K562 (cell line): ENCODE measurements around the gene GATAD1. TPM values are rescaled to one million over a fixed set of nuclear protein-coding genes. Genes with fewer than 3 reads are reported as not detected.

ENCODE experiments used
- ATAC-seq: fragments of 200-7000 bp; cut with Tn5 transposase; 3 replicates; pipeline ENCODE4 v1.9.1; 2020; ENCODE audit warnings: moderate library complexity
- BruUV-seq: library from RNA; stranded (reverse); fragments of 400-500 nt; replicated peaks from 2 replicates; lab custom pipeline; 2021; lab: Mats Ljungman, UMichigan
- CTCF ChIA-PET: fragments of 300-600 bp; formaldehyde crosslinking; extraction: SDS; loops from one replicate; lab custom pipeline; 2021; ENCODE audit warnings: low intra/inter-chr PET ratio; lab: Yijun Ruan, JAX
- POLR2A ChIA-PET: fragments of 300-600, 350-650 bp; sonication (Branson Sonifier 250); formaldehyde crosslinking; extraction: SDS; loops from one replicate; lab custom pipeline; 2021; ENCODE audit warnings: antibody characterized with exemption, inconsistent platforms; lab: Yijun Ruan, JAX
- DNase-seq, 4 experiments: peaks; one replicate each; pipeline versions ENCODE4 v3.0.0 to v3.0.0-alpha.2; 2011 to 2018; ENCODE audit warnings: low spot score in 3 of 4, mixed read lengths in 3 of 4; ENCODE audit errors: extremely low read depth in 1 of 4
- FAIRE-seq: peaks from 2 replicates; lab custom pipeline; 2011; peaks lifted over from hg19 to GRCh38; lab: Jason Lieb, UNC
- H2AFZ ChIP-seq: 2 replicates; pipeline ENCODE4 v1.6.0; 2011; ENCODE audit warnings: low read depth, low read length, control low read depth, inconsistent platforms
- H3K27ac ChIP-seq: fragments of 200-600 bp; 3 replicates; pipeline ENCODE4 v1.8.0; 2011; ENCODE audit warnings: low read depth, mild to moderate bottlenecking, control low read depth, inconsistent platforms, low read length, moderate library complexity, mixed read lengths; ENCODE audit errors: extremely low read depth
- H3K27me3 ChIP-seq, 2 experiments: fragments of 300-600 bp in 1 of 2; 2 replicates in 1 of 2; 3 replicates in 1 of 2; pipeline versions ENCODE4 v1.6.0 to v1.8.0; 2011; ENCODE audit warnings: inconsistent platforms in 2 of 2, low read length in 2 of 2, mild to moderate bottlenecking in 1 of 2, mixed read lengths in 1 of 2, moderate library complexity in 1 of 2; ENCODE audit not compliant: control insufficient read depth in 2 of 2, insufficient read depth in 2 of 2
- H3K36me3 ChIP-seq: fragments of 300-600 bp; 3 replicates; pipeline ENCODE4 v1.8.0; 2011; ENCODE audit warnings: mild to moderate bottlenecking, low read length, inconsistent platforms; ENCODE audit not compliant: control insufficient read depth, insufficient read depth
- H3K4me1 ChIP-seq, 2 experiments: fragments of 200-600 bp in 1 of 2; replicated peaks in 1 of 2; 2 replicates in 1 of 2; 3 replicates in 1 of 2; pipeline versions ENCODE4 v1.5.1 to v1.8.0; 2011; ENCODE audit warnings: inconsistent platforms in 2 of 2, low read length in 2 of 2, mild to moderate bottlenecking in 1 of 2, mixed read lengths in 1 of 2, moderate library complexity in 1 of 2; ENCODE audit not compliant: control insufficient read depth in 2 of 2, insufficient read depth in 2 of 2
- H3K4me2 ChIP-seq: 2 replicates; pipeline ENCODE4 v1.6.1; 2011; ENCODE audit warnings: low read length, control low read depth, inconsistent platforms, mixed read lengths; ENCODE audit not compliant: insufficient read depth
- H3K4me3 ChIP-seq: fragments of 200-600 bp; sonication (generic), shearing (Covaris generic); 2 replicates; pipeline ENCODE4 v1.5.1; 2016; ENCODE audit warnings: control low read depth, inconsistent platforms
- H3K79me2 ChIP-seq: fragments of 200-600 bp; 3 replicates; pipeline ENCODE4 v1.8.0; 2011; ENCODE audit warnings: low read length, inconsistent platforms; ENCODE audit not compliant: control insufficient read depth, insufficient read depth
- H3K9ac ChIP-seq, 2 experiments: 2 replicates each; pipeline versions ENCODE4 v1.6.0 to v1.6.1; 2011; ENCODE audit warnings: low read depth in 2 of 2, low read length in 2 of 2, control low read depth in 1 of 2, inconsistent platforms in 1 of 2, mild to moderate bottlenecking in 1 of 2, mixed read lengths in 1 of 2; ENCODE audit not compliant: insufficient read depth in 1 of 2
- H3K9me1 ChIP-seq: one replicate; pipeline ENCODE4 v1.6.0; 2011; ENCODE audit warnings: inconsistent platforms, mild to moderate bottlenecking, low read length, moderate library complexity; ENCODE audit not compliant: control insufficient read depth, insufficient read depth
- H3K9me3 ChIP-seq: replicated peaks from 2 replicates; pipeline ENCODE4 v1.5.1; 2011; ENCODE audit warnings: low read depth, low read length, inconsistent platforms; ENCODE audit not compliant: control insufficient read depth, insufficient read depth
- H4K20me1 ChIP-seq: replicated peaks from 2 replicates; pipeline ENCODE4 v1.6.1; 2011; ENCODE audit warnings: low read length, inconsistent platforms, mixed read lengths; ENCODE audit not compliant: control insufficient read depth, insufficient read depth
- CBFA2T3 ChIP-seq: fragments of 450-650 bp; IDR thresholded peaks from 2 replicates; pipeline ENCODE4 v1.6.1; 2017
- CEBPB ChIP-seq: fragments of 450-650 bp; IDR thresholded peaks from 2 replicates; pipeline ENCODE4 v1.6.1; 2016; ENCODE audit warnings: missing genetic modification characterization, missing compliant biosample characterization
- DNMT1 ChIP-seq: fragments of 450-650 bp; IDR thresholded peaks from 2 replicates; pipeline ENCODE4 v1.6.1; 2016; ENCODE audit warnings: antibody characterized with exemption, mild to moderate bottlenecking
- ESRRA ChIP-seq: fragments of 450-650 bp; IDR thresholded peaks from 2 replicates; pipeline ENCODE4 v1.6.1; 2014; ENCODE audit warnings: low read depth, mild to moderate bottlenecking, moderate library complexity, borderline replicate concordance
- HDAC2 ChIP-seq: fragments of 450-650 bp; IDR thresholded peaks from 2 replicates; pipeline ENCODE4 v1.6.1; 2016; ENCODE audit warnings: mild to moderate bottlenecking
- MAFF ChIP-seq: IDR thresholded peaks from 2 replicates; pipeline ENCODE4 v1.6.1; 2012; ENCODE audit warnings: low read length, improper control_type of control experiment
- NCOR1 ChIP-seq: fragments of 450-650 bp; IDR thresholded peaks from 2 replicates; pipeline ENCODE4 v1.6.1; 2016; ENCODE audit warnings: mild to moderate bottlenecking, moderate library complexity
- NFIX ChIP-seq: fragments of 250-450 bp; sonication (Bioruptor Pico); IDR thresholded peaks from 2 replicates; pipeline ENCODE4 v1.4.0; 2020; ENCODE audit warnings: low read depth, mild to moderate bottlenecking, moderate library complexity
- POLR2AphosphoS2 ChIP-seq: IDR thresholded peaks from 2 replicates; pipeline ENCODE4 v1.6.1; 2012; ENCODE audit warnings: low read length, improper control_type of control experiment
- RNF2 ChIP-seq: sonication (generic); IDR thresholded peaks from 2 replicates; pipeline ENCODE4 v1.6.1; 2016
- SAFB ChIP-seq: fragments of 200-400 bp; formaldehyde crosslinking; IDR thresholded peaks from 2 replicates; pipeline ENCODE4 v1.6.1; 2017; ENCODE audit warnings: low read depth, low read length, borderline replicate concordance
- STAT5A ChIP-seq: IDR thresholded peaks from 2 replicates; pipeline ENCODE4 v1.6.1; 2012; ENCODE audit warnings: low read length, inconsistent platforms, borderline replicate concordance
- TFAM ChIP-seq: fragments of 250-450 bp; sonication (Bioruptor Pico); conservative IDR thresholded peaks from 2 replicates; pipeline ENCODE4 v1.5.0; 2021; ENCODE audit warnings: mild to moderate bottlenecking, moderate library complexity
- ZNF668 ChIP-seq: fragments of 250-450 bp; sonication (Bioruptor Pico); IDR thresholded peaks from 2 replicates; pipeline ENCODE4 v1.8.0; 2022; ENCODE audit warnings: mild to moderate bottlenecking, inconsistent platforms
- WGBS: fragments of 100-300 bp; shearing (Covaris generic); methylation state at CpG from one replicate; pipeline ENCODE4 v1.1.6; 2016; ENCODE audit warnings: low coverage, mixed read lengths; ENCODE audit not compliant: insufficient coverage; ENCODE audit errors: missing lambda C conversion rate; 5-methylcytosine and 5-hydroxymethylcytosine counted together
- in situ Hi-C: fragments of 300-500 bp; cut with MboI; formaldehyde crosslinking; loops from 4 replicates; pipeline ENCODE4 v1.15.0; 2018; ENCODE audit warnings: inconsistent platforms, mixed read lengths
- intact Hi-C: fragments of 100-400 bp; cut with micrococcal nuclease; formaldehyde crosslinking; loops from 2 replicates; pipeline ENCODE4 v1.14.2; 2022
- polyA plus RNA-seq, 8 experiments: library from polyadenylated mRNA; depleted of rRNA in 4 of 8; stranded (reverse) in 5 of 8; unstranded in 3 of 8; fragments of >200 nt; fragmentation: Nextera tagmentation in 2 of 8; fragmentation: Illumina TruSeq in 1 of 8; extraction: Ambion mirVana in 2 of 8; extraction: Trizol in 1 of 8; gene quantifications; 2 replicates each; pipeline versions ENCODE4 v1.2.1 to v1.2.3, GENCODE V29; 2011 to 2014; ENCODE audit warnings: inconsistent platforms in 1 of 8, missing spikeins in 1 of 8
- total RNA-seq, 7 experiments: library from RNA; depleted of rRNA in 6 of 7; stranded (reverse); fragments of >200 nt in 6 of 7; fragmentation: Illumina TruSeq in 2 of 7; extraction: Trizol in 2 of 7; gene quantifications; 2 replicates each; pipeline versions ENCODE4 v1.2.1 to v1.2.3, GENCODE V29; 2011 to 2021; ENCODE audit warnings: low replicate concordance in 1 of 7
- TF ChIP-seq, protein P1 (sequence below): sonication (generic); formaldehyde crosslinking; IDR thresholded peaks from 2 replicates; pipeline ENCODE4 v1.8.0; 2022; ENCODE audit warnings: mild to moderate bottlenecking, missing genetic modification reagents
- TF ChIP-seq, protein P2 (sequence below): fragments of 450-650 bp; formaldehyde crosslinking; conservative IDR thresholded peaks from 2 replicates; pipeline ENCODE4 v1.4.0; 2022; ENCODE audit warnings: mild to moderate bottlenecking, missing genetic modification characterization
- TF ChIP-seq, protein P3 (sequence below): fragments of 250-450 bp; sonication (Bioruptor Pico); IDR thresholded peaks from 2 replicates; pipeline ENCODE4 v1.9.0; 2021; ENCODE audit warnings: mild to moderate bottlenecking, inconsistent platforms
- TF ChIP-seq, protein P4 (sequence below), 2 experiments: fragments of 450-650 bp in 1 of 2; sonication (generic) in 1 of 2; formaldehyde crosslinking in 1 of 2; IDR thresholded peaks in 1 of 2; conservative IDR thresholded peaks in 1 of 2; 2 replicates each; pipeline versions ENCODE4 v1.6.1 to v1.8.1; 2016 to 2023; ENCODE audit warnings: mild to moderate bottlenecking in 2 of 2, moderate library complexity in 2 of 2, inconsistent platforms in 1 of 2, missing genetic modification reagents in 1 of 2

Gene GATAD1
- total and polyA plus RNA-seq, 9 of the 15 experiments (the other 6 are each of a cell fraction or from before 2014, with no cell fraction given) = 9.3 to 67.7 (median 34.3) TPM

DNA sequence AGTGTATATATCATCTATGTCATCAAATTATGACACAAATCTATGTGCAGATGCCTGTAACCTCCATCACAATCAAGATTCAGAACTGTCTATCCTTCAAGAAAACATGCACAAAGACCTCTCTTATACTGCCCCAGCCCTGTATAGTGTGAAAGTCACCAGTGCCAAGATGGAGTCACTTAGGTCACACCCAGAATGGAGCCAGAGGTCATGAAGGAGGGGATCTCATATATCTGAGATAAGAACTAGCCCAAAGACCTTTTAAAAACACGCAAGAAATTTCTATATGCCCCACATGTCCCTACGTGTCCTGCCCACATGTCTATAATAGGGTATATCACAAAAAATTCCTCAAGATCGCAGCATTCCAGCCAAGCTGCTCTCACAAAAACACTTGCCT, 20.1 kb upstream of the GATAD1 start (continued):
- no peak for TF ChIP-seq ESRRA
- TF ChIP-seq MAFF = no peak
- TF ChIP-seq, protein P1, sequence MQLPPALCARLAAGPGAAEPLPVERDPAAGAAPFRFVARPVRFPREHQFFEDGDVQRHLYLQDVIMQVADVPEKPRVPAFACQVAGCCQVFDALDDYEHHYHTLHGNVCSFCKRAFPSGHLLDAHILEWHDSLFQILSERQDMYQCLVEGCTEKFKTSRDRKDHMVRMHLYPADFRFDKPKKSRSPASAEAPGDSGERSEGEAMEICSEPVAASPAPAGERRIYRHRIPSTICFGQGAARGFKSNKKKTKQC (CRISPR knock-in tag) = no peak

DNA sequence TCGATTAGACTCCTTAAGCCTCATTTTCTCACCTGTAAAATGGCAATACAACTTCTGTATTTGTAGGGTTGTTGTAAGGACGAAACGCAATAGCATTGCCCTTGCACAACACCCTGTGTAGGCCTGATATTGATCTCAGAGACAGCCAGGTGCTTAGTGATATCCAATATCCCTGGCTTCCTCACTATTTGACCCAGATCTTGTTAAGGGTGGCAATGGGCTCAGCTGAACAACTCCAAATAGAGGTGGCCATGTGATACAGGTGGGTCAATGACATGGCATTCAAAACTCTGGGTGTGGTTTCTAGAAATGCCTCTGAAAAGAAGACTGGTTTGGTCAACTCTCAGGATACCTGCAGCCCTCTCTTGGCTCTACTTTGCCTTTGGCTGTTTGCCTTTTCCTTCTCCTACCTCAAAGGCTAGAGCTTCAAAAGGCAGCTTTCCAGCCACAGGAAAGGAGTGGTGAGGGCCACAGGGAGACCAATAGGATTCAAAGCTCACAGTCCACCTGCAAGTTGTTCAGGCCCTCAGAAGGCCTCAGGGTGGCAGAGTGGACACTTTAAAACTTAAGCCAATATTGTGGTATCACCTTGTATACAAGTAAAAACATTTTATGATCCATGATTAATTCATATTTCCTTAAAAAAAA, 14.9 kb upstream of the GATAD1 start:
- WGBS = 20% methylated on average over 3 of the region's 3 CpGs
- no peak overlapping the region for H2AFZ ChIP-seq
- no TSS peak for BruUV-seq

More for the DNA sequence above, 14.9 kb upstream of the GATAD1 start:
- Histone ChIP-seq H3K4me2 (no peak overlapping the region), H3K27ac (no peak overlapping the region), H4K20me1 (no peaks in the 10 kb centered on the region), H3K4me1 (no peaks in the 10 kb centered on the region; a peak in 2 of 5 replicates)
- no peak for DNase-seq
- POLR2A ChIA-PET = no interaction called here
- in situ Hi-C loops = loop anchor here (10.0 kb wide), 1 partner anchor 298 kb away; the partner anchor contains the start of gene CYP51A1
- TF ChIP-seq POLR2AphosphoS2 (no peak), RNF2 (no peak), STAT5A (no peak), DNMT1 (no peak), NFIX (CRISPR knock-in tag) (no peak), TFAM (CRISPR knock-in tag) (no peak), NCOR1 (no peak), CEBPB (tag) (peak; percentile 83), CBFA2T3 (0 out of 2 replicates have a peak, but pooled peaks have one; percentile 4), SAFB (no peak), ZNF668 (no peak), HDAC2 (no peak)
- TF ChIP-seq, protein P2, sequence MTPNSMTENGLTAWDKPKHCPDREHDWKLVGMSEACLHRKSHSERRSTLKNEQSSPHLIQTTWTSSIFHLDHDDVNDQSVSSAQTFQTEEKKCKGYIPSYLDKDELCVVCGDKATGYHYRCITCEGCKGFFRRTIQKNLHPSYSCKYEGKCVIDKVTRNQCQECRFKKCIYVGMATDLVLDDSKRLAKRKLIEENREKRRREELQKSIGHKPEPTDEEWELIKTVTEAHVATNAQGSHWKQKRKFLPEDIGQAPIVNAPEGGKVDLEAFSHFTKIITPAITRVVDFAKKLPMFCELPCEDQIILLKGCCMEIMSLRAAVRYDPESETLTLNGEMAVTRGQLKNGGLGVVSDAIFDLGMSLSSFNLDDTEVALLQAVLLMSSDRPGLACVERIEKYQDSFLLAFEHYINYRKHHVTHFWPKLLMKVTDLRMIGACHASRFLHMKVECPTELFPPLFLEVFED (CRISPR knock-in tag) = no peak
- TF ChIP-seq, protein P3, sequence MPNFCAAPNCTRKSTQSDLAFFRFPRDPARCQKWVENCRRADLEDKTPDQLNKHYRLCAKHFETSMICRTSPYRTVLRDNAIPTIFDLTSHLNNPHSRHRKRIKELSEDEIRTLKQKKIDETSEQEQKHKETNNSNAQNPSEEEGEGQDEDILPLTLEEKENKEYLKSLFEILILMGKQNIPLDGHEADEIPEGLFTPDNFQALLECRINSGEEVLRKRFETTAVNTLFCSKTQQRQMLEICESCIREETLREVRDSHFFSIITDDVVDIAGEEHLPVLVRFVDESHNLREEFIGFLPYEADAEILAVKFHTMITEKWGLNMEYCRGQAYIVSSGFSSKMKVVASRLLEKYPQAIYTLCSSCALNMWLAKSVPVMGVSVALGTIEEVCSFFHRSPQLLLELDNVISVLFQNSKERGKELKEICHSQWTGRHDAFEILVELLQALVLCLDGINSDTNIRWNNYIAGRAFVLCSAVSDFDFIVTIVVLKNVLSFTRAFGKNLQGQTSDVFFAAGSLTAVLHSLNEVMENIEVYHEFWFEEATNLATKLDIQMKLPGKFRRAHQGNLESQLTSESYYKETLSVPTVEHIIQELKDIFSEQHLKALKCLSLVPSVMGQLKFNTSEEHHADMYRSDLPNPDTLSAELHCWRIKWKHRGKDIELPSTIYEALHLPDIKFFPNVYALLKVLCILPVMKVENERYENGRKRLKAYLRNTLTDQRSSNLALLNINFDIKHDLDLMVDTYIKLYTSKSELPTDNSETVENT (CRISPR knock-in tag) = no peak
- TF ChIP-seq, protein P4, sequence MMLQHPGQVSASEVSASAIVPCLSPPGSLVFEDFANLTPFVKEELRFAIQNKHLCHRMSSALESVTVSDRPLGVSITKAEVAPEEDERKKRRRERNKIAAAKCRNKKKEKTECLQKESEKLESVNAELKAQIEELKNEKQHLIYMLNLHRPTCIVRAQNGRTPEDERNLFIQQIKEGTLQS (IDR thresholded peaks at IDR 0.05) = no peak
- TF ChIP-seq, protein P4 (CRISPR knock-in tag; conservative IDR thresholded peaks at IDR 0.05) = no peak
- TF ChIP-seq, all 486 proteins: peak for 2
- H3K4me3 ChIP-seq = no peak overlapping the region
- H3K79me2 ChIP-seq = no peaks in the 10 kb centered on the region
- no peaks in the 10 kb centered on the region for H3K9me3 ChIP-seq
- no peak overlapping the region for H3K9ac ChIP-seq
- ATAC-seq (peak; percentile 40), FAIRE-seq (no peak)
- H3K9me1 ChIP-seq = no peaks in the 10 kb centered on the region
- H3K27me3 ChIP-seq = no peaks in the 10 kb centered on the region
- H3K36me3 ChIP-seq = no peaks in the 10 kb centered on the region
- CTCF ChIA-PET = no interaction called here
- intact Hi-C loops = no loop called here
